PC-3 (cell line): ENCODE data around the gene STK11IP. TPM values are rescaled to one million over a fixed set of nuclear protein-coding genes. Genes with fewer than 3 reads are reported as not detected.

Experiments used
- ATAC-seq: fragments of 200-7000 bp; cut with Tn5 transposase; 2 replicates; pipeline ENCODE4 v1.9.1; 2020; ENCODE audit warnings: mild to moderate bottlenecking, moderate library complexity
- BruUV-seq: library from RNA; stranded (reverse); fragments of 400-500 nt; replicated peaks from 2 replicates; lab custom pipeline; 2021; lab: Mats Ljungman, UMichigan
- CTCF ChIA-PET: fragments of 300-600 bp; sonication (Branson Sonifier 250); formaldehyde crosslinking; loops from one replicate; lab custom pipeline; 2022; ENCODE audit warnings: antibody characterized with exemption; lab: Charles Lee
- POLR2A ChIA-PET: fragments of 300-600 bp; sonication (Branson Sonifier 250); formaldehyde crosslinking; loops from one replicate; lab custom pipeline; 2022; ENCODE audit warnings: antibody characterized with exemption; ENCODE audit not compliant: unreplicated experiment; lab: Charles Lee
- DNase-seq: peaks from one replicate; pipeline ENCODE4 v3.0.0-alpha.2; 2015
- H2AFZ ChIP-seq: fragments of 300-600 bp; sonication (generic); 2 replicates; pipeline ENCODE4 v1.6.0; 2016; ENCODE audit warnings: antibody characterized with exemption, low read length
- H3F3A ChIP-seq: fragments of 300-600 bp; sonication (generic); one replicate; pipeline ENCODE4 v1.6.0; 2017; ENCODE audit warnings: antibody characterized with exemption, low read length, control low read depth, mild to moderate bottlenecking; ENCODE audit not compliant: unreplicated experiment
- H3K27ac ChIP-seq: fragments of 300-600 bp; sonication (generic); 2 replicates; pipeline ENCODE4 v1.5.1; 2016; ENCODE audit warnings: mild to moderate bottlenecking, low read length
- H3K27me3 ChIP-seq: fragments of 300-600 bp; sonication (generic); 2 replicates; pipeline ENCODE4 v1.6.1; 2016; ENCODE audit warnings: low read length, mixed read lengths
- H3K36me3 ChIP-seq: fragments of 300-600 bp; sonication (generic); 2 replicates; pipeline ENCODE4 v1.6.1; 2016; ENCODE audit warnings: low read depth, mixed run types, low read length, mixed read lengths
- H3K4me1 ChIP-seq: fragments of 300-600 bp; sonication (generic); 2 replicates; pipeline ENCODE4 v1.5.1; 2016; ENCODE audit warnings: low read length; ENCODE audit not compliant: insufficient read depth
- H3K4me2 ChIP-seq: fragments of 300-600 bp; sonication (generic); 2 replicates; pipeline ENCODE4 v1.6.0; 2016; ENCODE audit warnings: low read length
- H3K4me3 ChIP-seq: fragments of 300-600 bp; sonication (generic); 2 replicates; pipeline ENCODE4 v1.5.1; 2016; ENCODE audit warnings: mild to moderate bottlenecking, low read length, mixed read lengths
- H3K79me2 ChIP-seq: fragments of 300-600 bp; sonication (generic); 2 replicates; pipeline ENCODE4 v1.6.1; 2017; ENCODE audit warnings: low read length, mixed read lengths
- H3K9ac ChIP-seq: fragments of 300-600 bp; sonication (generic); 2 replicates; pipeline ENCODE4 v1.6.0; 2016; ENCODE audit warnings: mild to moderate bottlenecking, low read length
- H3K9me2 ChIP-seq: fragments of 300-600 bp; sonication (generic); replicated peaks from 2 replicates; pipeline ENCODE4 v1.6.1; 2016; ENCODE audit warnings: mixed run types, low read length, mixed read lengths
- H3K9me3 ChIP-seq: fragments of 300-600 bp; sonication (generic); 2 replicates; pipeline ENCODE4 v1.6.1; 2016; ENCODE audit warnings: low read length, mixed read lengths
- H4K20me1 ChIP-seq: fragments of 300-600 bp; sonication (generic); 2 replicates; pipeline ENCODE4 v1.6.1; 2016; ENCODE audit warnings: low read length, mixed read lengths
- EZH2 ChIP-seq: fragments of 300-600 bp; sonication (generic); IDR thresholded peaks from one replicate; pipeline ENCODE4 v1.6.1; 2017; ENCODE audit warnings: antibody characterized with exemption, mild to moderate bottlenecking, low read length; ENCODE audit not compliant: unreplicated experiment
- EZH2phosphoT487 ChIP-seq: fragments of 300-600 bp; sonication (generic); IDR thresholded peaks from 2 replicates; pipeline ENCODE4 v1.6.1; 2018; ENCODE audit warnings: mild to moderate bottlenecking, antibody characterized with exemption, low read length, borderline replicate concordance
- intact Hi-C: fragments of 100-400 bp; cut with micrococcal nuclease; formaldehyde crosslinking; loops from 2 replicates; pipeline ENCODE4 v1.9.0; 2023
- total RNA-seq: library from RNA; depleted of rRNA; stranded (reverse); fragments of >200 nt; gene quantifications from 2 replicates; pipeline ENCODE4 v1.2.3, GENCODE V29; 2014
- TF ChIP-seq, protein P1 (sequence below): fragments of 300-600 bp; sonication (generic); conservative IDR thresholded peaks from 2 replicates; pipeline ENCODE4 v1.5.1; 2017; ENCODE audit warnings: antibody characterized with exemption, low read depth, mild to moderate bottlenecking, low read length

The STK11IP gene
- total RNA-seq, 1 experiment from 2014 or later = 17.7 TPM

GRCh38 chr2:219626540-219626939, 28.9 kb downstream of the STK11IP start:
- no peaks in the 10 kb centered on the region for H3K27me3 ChIP-seq
- peaks cover 7% of the 10 kb centered on the region for H3K79me2 ChIP-seq
- H2AFZ ChIP-seq = no peak overlapping the region
- intact Hi-C loops = no loop called here
- DNase-seq = no peak
- H3F3A ChIP-seq = no peaks in the 10 kb centered on the region
- no peak overlapping the region for H3K4me2 ChIP-seq
- no peaks in the 10 kb centered on the region for H4K20me1 ChIP-seq
- ChIA-PET POLR2A (no interaction called here), CTCF (no interaction called here)
- no peaks in the 10 kb centered on the region for H3K9me3 ChIP-seq
- ATAC-seq = no peak
- H3K9ac ChIP-seq = no peak overlapping the region
- no peak overlapping the region for H3K4me3 ChIP-seq
- H3K36me3 ChIP-seq = no peaks in the 10 kb centered on the region
- no peaks in the 10 kb centered on the region for H3K9me2 ChIP-seq
- H3K27ac ChIP-seq = no peak overlapping the region
- no peak for TF ChIP-seq EZH2
- TF ChIP-seq EZH2phosphoT487 = no peak
- TF ChIP-seq, protein P1, sequence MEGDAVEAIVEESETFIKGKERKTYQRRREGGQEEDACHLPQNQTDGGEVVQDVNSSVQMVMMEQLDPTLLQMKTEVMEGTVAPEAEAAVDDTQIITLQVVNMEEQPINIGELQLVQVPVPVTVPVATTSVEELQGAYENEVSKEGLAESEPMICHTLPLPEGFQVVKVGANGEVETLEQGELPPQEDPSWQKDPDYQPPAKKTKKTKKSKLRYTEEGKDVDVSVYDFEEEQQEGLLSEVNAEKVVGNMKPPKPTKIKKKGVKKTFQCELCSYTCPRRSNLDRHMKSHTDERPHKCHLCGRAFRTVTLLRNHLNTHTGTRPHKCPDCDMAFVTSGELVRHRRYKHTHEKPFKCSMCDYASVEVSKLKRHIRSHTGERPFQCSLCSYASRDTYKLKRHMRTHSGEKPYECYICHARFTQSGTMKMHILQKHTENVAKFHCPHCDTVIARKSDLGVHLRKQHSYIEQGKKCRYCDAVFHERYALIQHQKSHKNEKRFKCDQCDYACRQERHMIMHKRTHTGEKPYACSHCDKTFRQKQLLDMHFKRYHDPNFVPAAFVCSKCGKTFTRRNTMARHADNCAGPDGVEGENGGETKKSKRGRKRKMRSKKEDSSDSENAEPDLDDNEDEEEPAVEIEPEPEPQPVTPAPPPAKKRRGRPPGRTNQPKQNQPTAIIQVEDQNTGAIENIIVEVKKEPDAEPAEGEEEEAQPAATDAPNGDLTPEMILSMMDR = no peak
- BruUV-seq = TSS peak; percentile 62
- H3K4me1 ChIP-seq = peaks cover 5% of the 10 kb centered on the region; the same call in 1 of the 2 replicates

DNA sequence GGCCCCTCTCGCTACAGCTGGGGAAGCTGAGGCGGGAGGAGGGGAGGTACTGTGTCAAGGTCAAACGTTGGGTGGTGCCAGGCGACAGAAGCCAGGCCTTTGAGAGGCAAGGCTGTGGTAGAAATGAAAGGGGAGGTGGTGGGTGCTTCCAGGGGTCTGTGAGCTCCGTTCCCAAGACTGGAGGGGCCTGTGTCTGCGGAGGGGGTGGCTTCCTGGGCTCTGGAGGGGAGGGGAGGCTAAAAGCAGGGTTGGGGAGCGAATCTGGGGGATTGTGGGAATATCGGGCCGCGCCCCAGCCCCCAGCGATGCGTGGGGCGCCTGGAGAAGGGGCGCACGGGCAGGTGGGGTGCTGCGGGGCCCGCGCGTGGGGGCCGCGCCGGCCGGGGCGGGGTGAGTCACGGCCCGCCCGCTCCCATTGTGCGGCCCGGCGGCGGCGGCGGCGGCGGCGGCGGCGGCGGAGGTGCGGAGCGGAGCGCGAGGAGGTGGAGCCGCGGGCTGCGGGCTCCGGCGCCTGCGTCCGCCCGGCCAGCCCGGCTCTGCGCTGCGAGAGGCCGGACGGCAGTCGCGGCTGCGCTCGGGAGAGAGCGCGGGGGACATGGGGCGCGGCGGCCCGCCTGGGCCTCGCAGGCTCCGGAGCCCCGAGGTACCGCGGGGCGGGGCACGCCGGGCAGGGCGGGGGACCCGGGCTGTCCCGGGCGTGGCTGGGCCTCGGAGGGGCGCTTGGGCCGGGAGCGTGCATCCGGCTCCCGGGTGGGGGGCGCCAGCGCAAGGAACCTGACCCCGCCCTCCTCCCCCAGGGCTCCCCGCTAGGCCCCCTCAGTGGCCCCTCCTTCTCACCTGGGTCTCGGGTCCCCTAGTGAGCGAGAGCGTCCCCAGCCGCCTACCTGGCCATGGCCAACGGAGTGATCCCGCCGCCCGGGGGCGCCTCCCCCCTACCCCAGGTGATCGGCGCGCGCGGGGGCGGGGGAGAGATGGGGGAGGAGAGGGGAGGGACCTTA, 29.7 kb downstream of the STK11IP start, which contains the start of gene SLC4A3:
Gene SLC4A3, plus strand, starts transcription at position 528 of the 998 bp plus-strand sequence. Its CDS starts 363 bp downstream, at position 891.
- peak within 1 kb of the TSS; percentile 61 for H3K9ac ChIP-seq
- peak; percentile 79 for ATAC-seq
- BruUV-seq = no TSS peak
- H4K20me1 ChIP-seq = no peaks in the 10 kb centered on the region
- no peaks in the 10 kb centered on the region for H3K9me2 ChIP-seq
- intact Hi-C loops = no loop called here
- H3K27ac ChIP-seq = no peak within 1 kb of the TSS
- no peaks in the 10 kb centered on the region for H3F3A ChIP-seq
- H3K4me1 ChIP-seq = peaks cover 5% of the 10 kb centered on the region; the same call in 1 of the 2 replicates
- H3K4me3 ChIP-seq = peak within 1 kb of the TSS; percentile 82
- ChIA-PET CTCF (no interaction called here), POLR2A (no interaction called here)
- peak within 1 kb of the TSS; percentile 93 for H3K4me2 ChIP-seq
- no peaks in the 10 kb centered on the region for H3K27me3 ChIP-seq
- H2AFZ ChIP-seq = peak within 1 kb of the TSS; percentile 93
- peaks cover 7% of the 10 kb centered on the region for H3K79me2 ChIP-seq
- H3K36me3 ChIP-seq = no peaks in the 10 kb centered on the region
- H3K9me3 ChIP-seq = no peaks in the 10 kb centered on the region
- peak; percentile 51 for DNase-seq
- TF ChIP-seq, protein P1 = peak; percentile 39; the same call in 1 of the 2 replicates
- TF ChIP-seq EZH2phosphoT487 = no peak
- TF ChIP-seq EZH2 = no peak
